WTC11 (cell line): ENCODE results near the gene KIF26A. TPM values are rescaled to one million over a fixed set of nuclear protein-coding genes. Genes with fewer than 3 reads are reported as not detected.

Experiments used
- ATAC-seq: fragments of 200-7000 bp; cut with Tn5 transposase; 2 replicates; pipeline ENCODE4 v1.10.0; 2021; ENCODE audit warnings: mild to moderate bottlenecking, moderate library complexity
- CTCF ChIA-PET: fragments of 300-600 bp; sonication (Branson Sonifier 250); formaldehyde crosslinking; loops from one replicate; lab custom pipeline; 2021; ENCODE audit warnings: antibody characterized with exemption; lab: Charles Lee
- POLR2A ChIA-PET: fragments of 350-600 bp; sonication (Branson Sonifier 250); formaldehyde crosslinking; loops from one replicate; lab custom pipeline; 2021; ENCODE audit warnings: antibody characterized with exemption; lab: Charles Lee
- DNase-seq: peaks from one replicate; pipeline ENCODE4 v3.0.0; 2021; ENCODE audit warnings: low spot score
- H3K27ac Mint-ChIP-seq: 2 replicates; pipeline ENCODE4 v1.8.0; 2021; ENCODE audit warnings: mixed read lengths
- H3K27me3 Mint-ChIP-seq: 2 replicates; pipeline ENCODE4 v1.8.0; 2021; ENCODE audit warnings: low read depth, mild to moderate bottlenecking, moderate library complexity, mixed read lengths
- H3K36me3 Mint-ChIP-seq: 2 replicates; pipeline ENCODE4 v1.8.0; 2021; ENCODE audit warnings: mixed read lengths
- H3K4me1 Mint-ChIP-seq: 2 replicates; pipeline ENCODE4 v1.8.0; 2022; ENCODE audit warnings: mixed read lengths
- H3K4me3 Mint-ChIP-seq: 2 replicates; pipeline ENCODE4 v1.8.0; 2021; ENCODE audit warnings: mild to moderate bottlenecking, moderate library complexity, mixed read lengths
- H3K9me3 Mint-ChIP-seq: 2 replicates; pipeline ENCODE4 v1.8.0; 2021; ENCODE audit warnings: mixed read lengths
- AR ChIP-seq: fragments of 250-450 bp; sonication (Bioruptor Pico); IDR thresholded peaks from 2 replicates; pipeline ENCODE4 v1.9.0; 2021; ENCODE audit warnings: mild to moderate bottlenecking
- GABPB1 ChIP-seq: sonication (generic); formaldehyde crosslinking; IDR thresholded peaks from 2 replicates; pipeline ENCODE4 v1.8.1; 2023; ENCODE audit warnings: mild to moderate bottlenecking, missing genetic modification reagents
- GRHL2 ChIP-seq: fragments of 250-450 bp; sonication (Bioruptor Pico); IDR thresholded peaks from 2 replicates; pipeline ENCODE4 v1.8.0; 2022; ENCODE audit warnings: mild to moderate bottlenecking, moderate library complexity; ENCODE audit not compliant: insufficient replicate concordance, severe bottlenecking
- ZNF423 ChIP-seq: fragments of 250-450 bp; sonication (Bioruptor Pico); IDR thresholded peaks from 2 replicates; pipeline ENCODE4 v2.1.2; 2022; ENCODE audit warnings: mild to moderate bottlenecking, moderate library complexity
- ZNF512 ChIP-seq: sonication (generic); formaldehyde crosslinking; IDR thresholded peaks from 2 replicates; pipeline ENCODE4 v1.8.1; 2022; ENCODE audit warnings: missing genetic modification reagents, borderline replicate concordance
- ZSCAN18 ChIP-seq: fragments of 250-450 bp; sonication (Bioruptor Pico); IDR thresholded peaks from 2 replicates; pipeline ENCODE4 v2.1.2; 2022; ENCODE audit warnings: mild to moderate bottlenecking, moderate library complexity
- total RNA-seq: library from RNA; stranded (reverse); gene quantifications from 3 replicates; pipeline ENCODE4 v1.2.3, GENCODE V29; 2021
- TF ChIP-seq, protein P1 (sequence below): sonication (generic); formaldehyde crosslinking; IDR thresholded peaks from 2 replicates; pipeline ENCODE4 v1.8.0; 2023; ENCODE audit warnings: missing genetic modification reagents, mild to moderate bottlenecking, borderline replicate concordance
- TF ChIP-seq, protein P2 (sequence below): sonication (generic); formaldehyde crosslinking; IDR thresholded peaks from 2 replicates; pipeline ENCODE4 v1.8.1; 2023; ENCODE audit warnings: mild to moderate bottlenecking, missing genetic modification reagents, moderate library complexity
- TF ChIP-seq, protein P3 (sequence below): sonication (generic); formaldehyde crosslinking; conservative IDR thresholded peaks from 2 replicates; pipeline ENCODE4 v1.8.1; 2023; ENCODE audit warnings: mild to moderate bottlenecking, low read depth, missing genetic modification reagents, moderate library complexity

KIF26A gene
- total RNA-seq, 1 experiment from 2014 or later: 53.4 TPM

DNA sequence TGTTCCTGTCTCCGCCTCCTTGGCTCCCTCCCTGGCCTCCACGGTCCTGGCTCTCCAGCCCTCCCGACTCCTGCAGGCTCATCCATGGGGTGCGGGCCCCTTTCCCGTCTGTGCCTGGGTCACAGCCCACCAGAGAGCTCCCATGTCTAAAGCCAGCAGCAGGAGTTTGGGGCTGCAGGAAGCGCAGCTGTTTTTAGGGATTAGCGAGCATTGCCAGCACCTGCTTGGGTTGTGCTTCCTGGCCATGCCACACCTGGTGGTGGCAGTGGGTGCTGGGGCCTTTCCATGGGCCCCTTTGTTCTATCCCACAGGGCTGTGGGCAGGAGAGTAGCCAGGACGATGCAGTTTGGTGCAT, 64.7 kb downstream of the KIF26A start (continued):
- TF ChIP-seq AR (CRISPR knock-in tag): no peak
- no peak for TF ChIP-seq ZNF423 (CRISPR knock-in tag)
- no peak for TF ChIP-seq GRHL2
- TF ChIP-seq, protein P1, sequence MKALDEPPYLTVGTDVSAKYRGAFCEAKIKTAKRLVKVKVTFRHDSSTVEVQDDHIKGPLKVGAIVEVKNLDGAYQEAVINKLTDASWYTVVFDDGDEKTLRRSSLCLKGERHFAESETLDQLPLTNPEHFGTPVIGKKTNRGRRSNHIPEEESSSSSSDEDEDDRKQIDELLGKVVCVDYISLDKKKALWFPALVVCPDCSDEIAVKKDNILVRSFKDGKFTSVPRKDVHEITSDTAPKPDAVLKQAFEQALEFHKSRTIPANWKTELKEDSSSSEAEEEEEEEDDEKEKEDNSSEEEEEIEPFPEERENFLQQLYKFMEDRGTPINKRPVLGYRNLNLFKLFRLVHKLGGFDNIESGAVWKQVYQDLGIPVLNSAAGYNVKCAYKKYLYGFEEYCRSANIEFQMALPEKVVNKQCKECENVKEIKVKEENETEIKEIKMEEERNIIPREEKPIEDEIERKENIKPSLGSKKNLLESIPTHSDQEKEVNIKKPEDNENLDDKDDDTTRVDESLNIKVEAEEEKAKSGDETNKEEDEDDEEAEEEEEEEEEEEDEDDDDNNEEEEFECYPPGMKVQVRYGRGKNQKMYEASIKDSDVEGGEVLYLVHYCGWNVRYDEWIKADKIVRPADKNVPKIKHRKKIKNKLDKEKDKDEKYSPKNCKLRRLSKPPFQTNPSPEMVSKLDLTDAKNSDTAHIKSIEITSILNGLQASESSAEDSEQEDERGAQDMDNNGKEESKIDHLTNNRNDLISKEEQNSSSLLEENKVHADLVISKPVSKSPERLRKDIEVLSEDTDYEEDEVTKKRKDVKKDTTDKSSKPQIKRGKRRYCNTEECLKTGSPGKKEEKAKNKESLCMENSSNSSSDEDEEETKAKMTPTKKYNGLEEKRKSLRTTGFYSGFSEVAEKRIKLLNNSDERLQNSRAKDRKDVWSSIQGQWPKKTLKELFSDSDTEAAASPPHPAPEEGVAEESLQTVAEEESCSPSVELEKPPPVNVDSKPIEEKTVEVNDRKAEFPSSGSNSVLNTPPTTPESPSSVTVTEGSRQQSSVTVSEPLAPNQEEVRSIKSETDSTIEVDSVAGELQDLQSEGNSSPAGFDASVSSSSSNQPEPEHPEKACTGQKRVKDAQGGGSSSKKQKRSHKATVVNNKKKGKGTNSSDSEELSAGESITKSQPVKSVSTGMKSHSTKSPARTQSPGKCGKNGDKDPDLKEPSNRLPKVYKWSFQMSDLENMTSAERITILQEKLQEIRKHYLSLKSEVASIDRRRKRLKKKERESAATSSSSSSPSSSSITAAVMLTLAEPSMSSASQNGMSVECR (CRISPR knock-in tag): no peak
- no peak for TF ChIP-seq ZSCAN18 (CRISPR knock-in tag)
- TF ChIP-seq, all 79 proteins: peak for 0

DNA sequence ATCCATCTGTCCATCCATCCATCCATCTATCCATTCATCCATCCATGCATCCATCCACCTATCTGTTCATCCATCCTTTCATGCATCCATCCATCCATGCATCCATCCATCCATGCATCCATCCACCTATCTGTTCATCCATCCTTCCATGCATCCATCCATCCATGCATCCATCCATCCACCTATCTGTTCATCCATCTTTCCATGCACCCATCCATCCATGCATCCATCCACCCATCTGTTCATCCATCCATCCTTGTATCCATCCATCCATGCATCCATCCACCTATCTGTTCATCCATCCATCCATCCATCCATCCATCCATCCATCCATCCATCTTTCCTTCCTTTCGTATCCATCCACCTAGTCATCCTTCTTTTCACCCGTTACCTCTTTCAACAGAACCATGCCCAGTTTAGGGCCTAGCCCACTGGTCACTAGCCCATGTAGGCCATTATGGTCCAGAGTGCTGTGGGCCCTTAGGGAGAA, 66.3 kb downstream of the KIF26A start:
- Mint-ChIP-seq H3K4me3 (no peak overlapping the region), H3K27me3 (no peaks in the 10 kb centered on the region), H3K27ac (no peak overlapping the region), H3K9me3 (no peaks in the 10 kb centered on the region)
- CTCF ChIA-PET: interaction anchor here (1.0 kb wide), 1 partner anchor 67 kb away, joined by 3 read pairs; no protein-coding TSS in a partner anchor
- DNase-seq (no peak), ATAC-seq (no peak)
- no peak for TF ChIP-seq GABPB1 (CRISPR knock-in tag)
- no peak for TF ChIP-seq ZNF512 (CRISPR knock-in tag)
- TF ChIP-seq, protein P2, sequence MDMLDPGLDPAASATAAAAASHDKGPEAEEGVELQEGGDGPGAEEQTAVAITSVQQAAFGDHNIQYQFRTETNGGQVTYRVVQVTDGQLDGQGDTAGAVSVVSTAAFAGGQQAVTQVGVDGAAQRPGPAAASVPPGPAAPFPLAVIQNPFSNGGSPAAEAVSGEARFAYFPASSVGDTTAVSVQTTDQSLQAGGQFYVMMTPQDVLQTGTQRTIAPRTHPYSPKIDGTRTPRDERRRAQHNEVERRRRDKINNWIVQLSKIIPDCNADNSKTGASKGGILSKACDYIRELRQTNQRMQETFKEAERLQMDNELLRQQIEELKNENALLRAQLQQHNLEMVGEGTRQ (CRISPR knock-in tag): no peak
- TF ChIP-seq, protein P1 (CRISPR knock-in tag): no peak
- TF ChIP-seq, protein P3, sequence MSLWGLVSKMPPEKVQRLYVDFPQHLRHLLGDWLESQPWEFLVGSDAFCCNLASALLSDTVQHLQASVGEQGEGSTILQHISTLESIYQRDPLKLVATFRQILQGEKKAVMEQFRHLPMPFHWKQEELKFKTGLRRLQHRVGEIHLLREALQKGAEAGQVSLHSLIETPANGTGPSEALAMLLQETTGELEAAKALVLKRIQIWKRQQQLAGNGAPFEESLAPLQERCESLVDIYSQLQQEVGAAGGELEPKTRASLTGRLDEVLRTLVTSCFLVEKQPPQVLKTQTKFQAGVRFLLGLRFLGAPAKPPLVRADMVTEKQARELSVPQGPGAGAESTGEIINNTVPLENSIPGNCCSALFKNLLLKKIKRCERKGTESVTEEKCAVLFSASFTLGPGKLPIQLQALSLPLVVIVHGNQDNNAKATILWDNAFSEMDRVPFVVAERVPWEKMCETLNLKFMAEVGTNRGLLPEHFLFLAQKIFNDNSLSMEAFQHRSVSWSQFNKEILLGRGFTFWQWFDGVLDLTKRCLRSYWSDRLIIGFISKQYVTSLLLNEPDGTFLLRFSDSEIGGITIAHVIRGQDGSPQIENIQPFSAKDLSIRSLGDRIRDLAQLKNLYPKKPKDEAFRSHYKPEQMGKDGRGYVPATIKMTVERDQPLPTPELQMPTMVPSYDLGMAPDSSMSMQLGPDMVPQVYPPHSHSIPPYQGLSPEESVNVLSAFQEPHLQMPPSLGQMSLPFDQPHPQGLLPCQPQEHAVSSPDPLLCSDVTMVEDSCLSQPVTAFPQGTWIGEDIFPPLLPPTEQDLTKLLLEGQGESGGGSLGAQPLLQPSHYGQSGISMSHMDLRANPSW: no peak
- TF ChIP-seq, all 79 proteins: peak for 0
- POLR2A ChIA-PET: no interaction called here
- Mint-ChIP-seq H3K4me1 (no peaks in the 10 kb centered on the region), H3K36me3 (no peaks in the 10 kb centered on the region)
